Gastroesophageal sphincter (tissue), 4 donors: ENCODE results near the gene STAT2. TPM values are rescaled to one million over a fixed set of nuclear protein-coding genes. Genes with fewer than 3 reads are reported as not detected.
A peak's percentile ranks its signal among the peaks of the same experiment; 100 is the strongest.
"Not testable (repeated sequence)": the region's sequence is repeated elsewhere in the genome, so short reads cannot be mapped to it uniquely, and the experiment has no call there.

Source experiments
- ATAC-seq: fragments of 150-250 bp; one replicate; pipeline ENCODE4 v1.9.1; 2016; ENCODE audit warnings: mild to moderate bottlenecking, moderate library complexity
- H3K27ac ChIP-seq, 4 donors: fragments of 200-600 bp; sonication (generic) in 3 of 4; 1 replicate in 3 of 4; 2 replicates in 1 of 4; pipeline ENCODE4 v1.5.1; 2016 to 2019
- H3K27me3 ChIP-seq: fragments of 200-600 bp; sonication (generic); one replicate; pipeline ENCODE4 v1.5.1; 2019
- H3K36me3 ChIP-seq, 2 donors: fragments of 200-600 bp; sonication (generic); one replicate each; pipeline ENCODE4 v1.5.1; 2019; ENCODE audit warnings: control low read depth in 1 of 2
- H3K4me1 ChIP-seq, 3 donors: fragments of 200-600 bp; sonication (generic); 1 replicate in 2 of 3; 2 replicates in 1 of 3; pipeline ENCODE4 v1.5.1; 2016 to 2019; ENCODE audit warnings: control low read depth in 2 of 3
- H3K4me3 ChIP-seq, 2 donors: fragments of 200-600 bp; sonication (generic); one replicate each; pipeline ENCODE4 v1.5.1; 2019; ENCODE audit warnings: mild to moderate bottlenecking in 1 of 2, moderate library complexity in 1 of 2
- H3K9me3 ChIP-seq, 3 donors: fragments of 200-600 bp; sonication (generic); one replicate each; pipeline ENCODE4 v1.5.1; 2017 to 2019; ENCODE audit warnings: control low read depth in 2 of 3
- CTCF ChIP-seq, 4 experiments: fragments of 200-600 bp in 2 of 4; fragments of 450-650 bp in 2 of 4; sonication (generic) in 1 of 4; IDR thresholded peaks; one replicate each; pipeline ENCODE4 v1.5.1; 2017 to 2019; ENCODE audit warnings: antibody characterized with exemption in 4 of 4, mild to moderate bottlenecking in 2 of 4, moderate library complexity in 2 of 4
- EP300 ChIP-seq: sonication (generic); formaldehyde crosslinking; IDR thresholded peaks from one replicate; pipeline ENCODE4 v1.6.1; 2017; ENCODE audit warnings: antibody characterized with exemption, mild to moderate bottlenecking
- POLR2A ChIP-seq, 2 donors: fragments of 450-650 bp; IDR thresholded peaks; one replicate each; pipeline ENCODE4 v1.6.1; 2017; ENCODE audit warnings: antibody characterized with exemption in 2 of 2, mild to moderate bottlenecking in 2 of 2, moderate library complexity in 1 of 2
- POLR2AphosphoS5 ChIP-seq: sonication (generic); formaldehyde crosslinking; IDR thresholded peaks from one replicate; pipeline ENCODE4 v1.6.1; 2017; ENCODE audit warnings: antibody characterized with exemption
- WGBS, 2 donors: methylation state at CpG; one replicate each; pipeline ENCODE4 v1.1.5; 2018; ENCODE audit warnings: low coverage in 1 of 2; 5-methylcytosine and 5-hydroxymethylcytosine counted together
- total RNA-seq, 4 donors: library from RNA; depleted of rRNA; stranded (reverse); fragments of >200 nt; gene quantifications; one replicate each; pipeline ENCODE4 v1.1.0, GENCODE V29; 2016

STAT2 gene
- total RNA-seq: 10 to 100 TPM; 55.4 to 94.6 (median 82.7) TPM

- peaks cover 7 to 31% (median 9%) of the 10 kb centered on the region in 3 donors for H3K4me1 ChIP-seq
- peak; percentile 99 for ATAC-seq
- no peaks in the 10 kb centered on the region for H3K9me3 ChIP-seq
- peaks cover 0 to 15% of the 10 kb centered on the region in 2 donors for H3K36me3 ChIP-seq
- TF ChIP-seq POLR2AphosphoS5: peak; percentile 80
- TF ChIP-seq POLR2A (IDR thresholded peaks at IDR 0.05): peak; percentile 37 to 60
- peak in 2 of 4 experiments; percentile 16 to 24 for TF ChIP-seq CTCF (IDR thresholded peaks at IDR 0.05)
- no peak for TF ChIP-seq EP300
- peak within 1 kb of the TSS; percentile 92 for H3K27ac ChIP-seq
- H3K27me3 ChIP-seq: no peaks in the 10 kb centered on the region
- H3K4me3 ChIP-seq: peak within 1 kb of the TSS; percentile 62 to 89
- 0 to 1% methylated on average over 22 to 28 of the region's 54 CpGs for WGBS, 2 donors
Observed at GRCh38 chr12:56359851-56360767, at the start of gene STAT2. Gene STAT2, minus strand, starts transcription at chr12:56360107. Its CDS starts 3,536 bp downstream, at chr12:56356571.

GRCh38 chr12:56408799-56409417, 49.0 kb upstream of the STAT2 start:
- H3K9me3 ChIP-seq: no peaks in the 10 kb centered on the region
- no peaks in the 10 kb centered on the region for H3K27me3 ChIP-seq
- TF ChIP-seq POLR2AphosphoS5 (no peak), POLR2A (IDR thresholded peaks at IDR 0.05) (no peak), CTCF (IDR thresholded peaks at IDR 0.05) (no peak), EP300 (no peak)
- no peak for ATAC-seq
- H3K36me3 ChIP-seq: no peaks in the 10 kb centered on the region
- 88 to 100% methylated on average over 2 of the region's 5 CpGs for WGBS, 2 donors
- no peaks in the 10 kb centered on the region for H3K4me1 ChIP-seq
- H3K4me3 ChIP-seq: no peak overlapping the region
- H3K27ac ChIP-seq: no peak overlapping the region

GRCh38 chr12:56404227-56404626, 44.3 kb upstream of the STAT2 start:
- not testable (repeated sequence) for ATAC-seq, H3K9me3 ChIP-seq, H3K4me3 ChIP-seq, H3K27ac ChIP-seq, H3K27me3 ChIP-seq, H3K36me3 ChIP-seq, H3K4me1 ChIP-seq
- 89 to 95% methylated on average over 3 of the region's 3 CpGs for WGBS, 2 donors

- ATAC-seq, H3K4me1 ChIP-seq, H3K4me3 ChIP-seq, H3K27ac ChIP-seq, H3K36me3 ChIP-seq, H3K27me3 ChIP-seq: not testable (repeated sequence)
- H3K9me3 ChIP-seq: peaks cover 0 to 15% (median 0%) of the 10 kb centered on the region in 3 donors
Observed at GRCh38 chr12:56401612-56402011, 41.7 kb upstream of the STAT2 start.

GRCh38 chr12:56401125-56401524, 41.2 kb upstream of the STAT2 start:
- ATAC-seq, H3K27ac ChIP-seq, H3K36me3 ChIP-seq, H3K4me3 ChIP-seq, H3K4me1 ChIP-seq, H3K27me3 ChIP-seq: not testable (repeated sequence)
- peaks cover 0 to 15% (median 0%) of the 10 kb centered on the region in 3 donors for H3K9me3 ChIP-seq
- 100% methylated on average over 1 of the region's 3 CpGs; no CpG with 5 or more reads in 1 of the 2 donors for WGBS, 2 donors

- peaks cover 0 to 15% (median 0%) of the 10 kb centered on the region in 3 donors for H3K9me3 ChIP-seq
- H3K4me3 ChIP-seq, H3K27ac ChIP-seq, H3K4me1 ChIP-seq, ATAC-seq, H3K36me3 ChIP-seq, H3K27me3 ChIP-seq: not testable (repeated sequence)
- 76 to 83% methylated on average over 2 to 3 of the region's 3 CpGs for WGBS, 2 donors
Observed at GRCh38 chr12:56399466-56399865, 39.6 kb upstream of the STAT2 start.

GRCh38 chr12:56398324-56398723, 38.4 kb upstream of the STAT2 start:
- TF ChIP-seq CTCF (IDR thresholded peaks at IDR 0.05) (no peak), POLR2AphosphoS5 (no peak), POLR2A (IDR thresholded peaks at IDR 0.05) (no peak)
- Histone ChIP-seq H3K4me1 (no peaks in the 10 kb centered on the region), H3K27me3 (no peaks in the 10 kb centered on the region), H3K36me3 (no peaks in the 10 kb centered on the region), H3K9me3 (peaks cover 0 to 15% (median 0%) of the 10 kb centered on the region in 3 donors), H3K4me3 (no peak overlapping the region), H3K27ac (no peak overlapping the region)
- ATAC-seq: no peak
